Muscle of leg (tissue), 11 donors: ENCODE data around the gene ASPDH. TPM values are rescaled to one million over a fixed set of nuclear protein-coding genes. Genes with fewer than 3 reads are reported as not detected.

Source experiments
- DNase-seq: peaks from one replicate; pipeline ENCODE4 v3.0.0; 2013
- H3K27ac ChIP-seq: one replicate; pipeline ENCODE4 v1.5.1; 2013; ENCODE audit warnings: mild to moderate bottlenecking, low read length, control low read depth
- H3K27me3 ChIP-seq: one replicate; pipeline ENCODE4 v1.6.1; 2013; ENCODE audit warnings: low read length; ENCODE audit not compliant: control insufficient read depth, insufficient read depth
- H3K36me3 ChIP-seq: one replicate; pipeline ENCODE4 v1.6.1; 2013; ENCODE audit warnings: low read length; ENCODE audit not compliant: control insufficient read depth, insufficient read depth
- H3K4me1 ChIP-seq: one replicate; pipeline ENCODE4 v1.6.1; 2013; ENCODE audit warnings: low read length; ENCODE audit not compliant: control insufficient read depth, insufficient read depth
- H3K4me3 ChIP-seq: one replicate; pipeline ENCODE4 v1.5.1; 2013; ENCODE audit warnings: low read length, control low read depth
- H3K9me3 ChIP-seq: replicated peaks from 2 replicates; pipeline ENCODE4 v1.6.1; 2013; ENCODE audit warnings: low read depth, low read length; ENCODE audit not compliant: control insufficient read depth
- WGBS: methylation state at CpG from one replicate; pipeline ENCODE4 v1.1.5; 2013; ENCODE audit warnings: missing lambda C conversion rate; ENCODE audit not compliant: insufficient coverage; 5-methylcytosine and 5-hydroxymethylcytosine counted together
- polyA plus RNA-seq, 8 donors: library from polyadenylated mRNA; unstranded; fragments of 120-200 nt; gene quantifications; one replicate each; pipeline versions ENCODE4 v1.2.1 to v1.2.3, GENCODE V29; 2013; ENCODE audit warnings: inconsistent platforms in 1 of 8, low replicate concordance in 1 of 8; ENCODE audit not compliant: insufficient read length in 8 of 8, insufficient read depth in 1 of 8
- total RNA-seq: library from RNA; stranded (reverse); fragments of 120-200 nt; gene quantifications from one replicate; pipeline ENCODE4 v1.2.4, GENCODE V29; 2013

Gene ASPDH
- total and polyA plus RNA-seq, 9 donors: 0.27 to 1.2 (median 0.64) TPM; not detected in 1

DNA sequence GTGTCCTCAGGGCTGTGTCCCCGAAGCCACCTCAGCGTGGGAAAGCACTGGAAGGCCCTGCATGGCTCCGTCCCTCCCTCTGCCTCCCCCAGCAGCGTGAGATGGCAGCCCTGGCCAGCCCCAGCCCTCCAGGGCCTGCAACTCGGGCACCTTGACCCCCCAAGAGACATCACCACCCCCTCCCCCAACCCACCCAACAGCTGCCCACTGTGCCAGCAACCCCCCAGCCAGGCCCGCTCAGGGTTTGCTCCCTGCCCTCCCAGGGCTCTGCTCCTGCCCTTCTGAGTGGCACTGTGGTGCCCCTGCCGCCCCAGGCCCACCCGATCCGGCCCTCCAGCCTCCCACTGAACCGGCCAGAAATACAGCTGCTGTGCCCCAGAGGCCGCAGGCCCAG, 1.5 kb upstream of the ASPDH start:
- H3K27ac ChIP-seq: no peak overlapping the region
- peaks cover 4% of the 10 kb centered on the region for H3K36me3 ChIP-seq
- H3K27me3 ChIP-seq: peaks cover 2% of the 10 kb centered on the region
- 56% methylated on average over 6 of the region's 11 CpGs for WGBS
- DNase-seq: no peak
- H3K9me3 ChIP-seq: no peaks in the 10 kb centered on the region
- H3K4me3 ChIP-seq: no peak overlapping the region
- H3K4me1 ChIP-seq: peaks cover 15% of the 10 kb centered on the region

DNA sequence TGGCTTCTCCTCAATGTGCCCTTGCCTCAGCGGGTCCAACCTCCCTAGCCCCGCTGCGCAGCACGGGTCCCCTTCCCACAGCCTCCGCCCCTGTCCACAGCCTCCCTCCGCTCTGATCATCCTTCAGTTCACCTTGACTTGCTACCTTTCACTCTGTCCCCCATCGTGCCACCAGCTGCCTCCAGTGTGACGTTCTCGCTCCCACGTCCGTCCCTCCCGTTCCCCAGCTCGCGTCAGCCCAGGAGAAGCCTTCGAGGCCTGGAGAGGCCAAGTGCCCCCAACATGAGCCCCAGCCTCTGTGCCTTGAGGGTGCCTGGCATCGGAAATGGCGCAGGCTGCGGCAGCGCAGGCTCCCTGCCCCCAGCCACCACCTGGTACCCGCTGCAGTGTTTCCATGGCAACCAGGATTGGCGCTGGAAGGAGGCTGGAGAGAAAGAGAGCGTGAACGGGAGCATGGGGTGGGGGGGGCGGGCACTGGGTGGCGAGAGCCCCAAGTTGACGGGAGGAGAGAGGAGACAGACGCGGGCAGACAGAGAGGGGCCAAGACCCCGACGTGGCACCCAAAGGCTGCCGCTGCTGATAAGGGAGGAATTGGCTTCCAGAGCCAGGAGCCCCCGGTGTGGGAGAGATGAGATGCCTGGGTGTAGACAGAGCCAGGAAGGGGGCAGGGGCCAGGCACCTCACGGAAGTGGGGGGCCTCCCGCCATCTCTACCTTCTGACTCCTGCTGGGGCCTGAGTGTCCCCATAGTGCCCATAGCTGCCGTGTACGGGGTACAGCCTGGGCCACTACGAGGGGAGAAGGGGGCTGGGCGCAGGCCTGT, 844 bp upstream of the ASPDH start:
- Histone ChIP-seq H3K36me3 (peaks cover 4% of the 10 kb centered on the region), H3K9me3 (no peaks in the 10 kb centered on the region), H3K27me3 (peaks cover 2% of the 10 kb centered on the region), H3K4me3 (no peak overlapping the region), H3K27ac (no peak overlapping the region), H3K4me1 (peaks cover 19% of the 10 kb centered on the region)
- DNase-seq: no peak
- WGBS: 52% methylated on average over 31 of the region's 38 CpGs

DNA sequence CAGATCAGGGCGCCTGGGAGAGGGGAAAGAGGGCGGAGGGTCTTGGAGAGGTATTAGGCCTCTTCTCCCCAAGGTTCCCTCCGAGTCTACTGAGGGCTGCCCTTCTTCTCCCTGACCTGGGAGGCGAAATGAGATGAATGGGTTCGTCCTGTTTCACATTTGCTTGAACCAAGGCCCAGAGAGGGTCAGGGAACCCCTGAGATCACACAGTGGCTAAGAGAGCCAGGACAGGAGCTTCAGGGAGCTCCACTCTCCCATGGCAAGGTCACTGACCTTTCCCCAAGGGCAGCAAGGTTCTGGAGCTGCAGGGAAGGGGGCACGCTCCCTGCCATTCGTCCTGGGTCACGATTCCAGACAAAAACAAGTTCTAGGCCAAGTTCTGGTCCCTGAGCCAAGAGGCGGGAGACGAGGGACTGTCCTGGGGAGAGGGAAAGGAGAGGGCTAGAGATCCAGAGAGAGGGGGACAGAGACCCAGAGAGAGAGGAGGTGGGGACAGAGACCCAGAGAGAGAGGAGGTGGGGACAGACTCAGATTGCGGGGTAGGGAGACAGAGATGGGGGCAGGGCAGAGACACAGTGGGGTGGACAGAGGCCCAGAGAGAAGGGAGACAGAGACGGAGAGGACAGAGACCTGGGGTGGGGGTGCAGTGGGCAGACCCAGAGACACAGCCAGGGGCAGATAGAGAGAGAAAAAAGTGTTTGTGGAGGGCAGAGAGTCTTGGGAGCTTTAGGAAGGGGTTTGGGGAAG, 541 bp downstream of the ASPDH start:
- H3K4me1 ChIP-seq: peaks cover 31% of the 10 kb centered on the region
- H3K27me3 ChIP-seq: no peaks in the 10 kb centered on the region
- DNase-seq: peak; percentile 29
- 49% methylated on average over 8 of the region's 12 CpGs for WGBS
- no peaks in the 10 kb centered on the region for H3K9me3 ChIP-seq
- no peak overlapping the region for H3K4me3 ChIP-seq
- no peak overlapping the region for H3K27ac ChIP-seq
- no peaks in the 10 kb centered on the region for H3K36me3 ChIP-seq

DNA sequence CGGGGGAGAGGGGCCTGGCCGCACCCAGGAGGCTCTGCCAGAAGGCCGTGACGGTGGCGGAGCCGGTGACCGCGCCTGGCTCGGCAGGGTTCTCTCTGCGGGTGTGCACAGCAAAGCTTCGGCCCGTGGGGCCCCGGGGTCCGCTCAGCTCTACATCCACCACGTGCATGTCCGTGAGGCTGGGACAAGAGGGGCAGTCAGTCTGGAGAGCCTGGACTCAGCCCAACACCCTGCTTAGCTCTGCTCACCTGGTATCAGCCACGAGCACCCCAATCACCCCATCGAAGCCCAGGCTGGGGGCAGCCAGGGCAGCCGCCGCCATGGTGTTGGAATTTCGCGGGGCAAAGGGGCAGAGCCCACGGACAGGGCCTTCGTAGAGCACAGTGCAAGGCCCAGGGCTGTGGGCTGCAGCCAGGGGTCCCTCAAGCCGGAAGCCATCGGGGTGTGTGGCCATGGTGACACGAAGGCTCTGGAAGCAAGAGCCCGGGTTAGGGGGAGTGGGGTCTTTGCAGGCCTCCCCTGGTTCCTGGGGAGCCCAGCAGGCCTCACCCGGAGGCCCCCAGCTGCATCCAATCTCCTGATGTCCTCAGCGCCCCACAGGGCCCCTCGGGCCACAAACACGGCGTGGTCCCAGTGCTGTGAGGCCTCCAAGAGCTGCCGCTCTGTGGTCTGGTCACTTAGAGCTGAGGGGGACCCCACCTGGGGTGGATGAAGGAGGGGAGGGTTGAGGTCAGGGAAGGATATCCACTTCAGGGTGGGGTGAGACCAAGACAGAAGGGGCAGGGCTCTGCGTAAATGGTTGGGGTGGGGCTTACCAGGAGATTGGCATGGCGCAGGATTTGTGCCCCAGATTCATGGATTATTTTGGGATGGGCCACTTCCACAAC, 1.4 kb downstream of the ASPDH start:
- H3K27ac ChIP-seq: peak overlapping the region; percentile 97
- 84% methylated on average over 33 of the region's 36 CpGs for WGBS

DNA sequence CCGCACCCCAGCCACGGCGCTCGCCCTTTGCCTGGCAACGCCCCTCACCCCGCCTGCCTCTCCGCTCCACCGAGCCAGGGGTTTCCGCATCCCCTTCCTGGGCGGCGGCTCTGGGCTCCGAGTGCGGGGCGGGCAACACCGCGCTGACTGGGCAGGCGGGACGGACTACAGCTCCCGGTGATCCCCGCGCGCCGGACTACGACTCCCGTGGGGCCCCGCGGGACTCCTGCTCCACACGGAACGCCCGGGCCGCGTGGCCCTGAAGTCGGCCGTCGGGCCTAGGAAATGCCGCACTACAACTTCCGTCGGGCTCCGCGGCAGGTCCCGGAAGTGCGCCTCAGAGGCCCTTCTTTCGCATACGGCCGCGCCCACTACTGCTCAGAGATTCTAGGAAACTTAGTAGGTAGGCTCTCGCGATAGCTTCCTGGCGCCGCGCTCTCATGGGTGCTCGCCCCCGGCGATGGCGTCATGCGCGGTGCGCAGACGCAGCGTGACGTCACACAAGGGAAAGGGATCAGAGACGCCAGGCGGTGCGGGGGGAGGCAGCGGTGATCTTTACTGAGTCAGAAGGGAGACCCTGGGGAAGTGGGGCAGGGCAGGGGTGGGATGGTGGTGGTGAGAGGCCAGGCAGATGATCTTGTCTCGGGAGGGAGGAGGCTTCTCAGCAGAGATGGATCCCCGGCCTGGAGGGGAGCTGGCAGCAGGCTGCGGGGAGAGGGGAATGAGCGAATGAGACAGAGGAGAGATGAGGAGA, 2.5 kb downstream of the ASPDH start, which contains the start of gene JOSD2:
JOSD2 (minus strand) TSS at position 123 of the 754 bp plus-strand sequence. CDS start 760 bp downstream, outside the sequence.
- WGBS: under 1% methylated on average over 69 of the region's 69 CpGs
- H3K27me3 ChIP-seq: no peaks in the 10 kb centered on the region
- H3K36me3 ChIP-seq: no peaks in the 10 kb centered on the region
- peak; percentile 100 for DNase-seq
- peak within 1 kb of the TSS; percentile 97 for H3K27ac ChIP-seq
- no peaks in the 10 kb centered on the region for H3K9me3 ChIP-seq
- H3K4me1 ChIP-seq: peaks cover 38% of the 10 kb centered on the region
- peak within 1 kb of the TSS; percentile 71 for H3K4me3 ChIP-seq

More for the DNA sequence above, 1.4 kb downstream of the ASPDH start:
- DNase-seq: peak; percentile 36
- no peaks in the 10 kb centered on the region for H3K27me3 ChIP-seq
- peak overlapping the region; percentile 71 for H3K4me3 ChIP-seq
- H3K36me3 ChIP-seq: no peaks in the 10 kb centered on the region
- H3K9me3 ChIP-seq: no peaks in the 10 kb centered on the region
- H3K4me1 ChIP-seq: peaks cover 38% of the 10 kb centered on the region

DNA sequence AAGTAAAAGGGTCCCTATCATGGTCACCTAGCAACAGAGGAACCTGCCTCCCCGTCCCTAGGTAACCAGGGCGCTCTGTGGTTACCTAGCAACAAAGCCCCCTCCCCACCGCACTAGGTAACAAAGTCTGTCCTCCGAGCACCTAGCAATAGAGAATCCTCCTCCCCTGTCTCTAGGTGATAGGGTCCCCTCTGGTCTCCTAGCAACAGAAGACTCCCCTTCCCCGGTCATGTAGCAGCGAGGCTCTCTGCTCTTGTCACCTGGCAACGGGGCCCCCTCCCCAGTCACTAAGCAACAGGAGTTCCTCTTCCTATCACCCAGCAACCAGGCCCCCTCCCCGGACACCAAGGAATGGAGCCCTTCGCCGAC, 3.0 kb downstream of the ASPDH start:
- H3K36me3 ChIP-seq: no peaks in the 10 kb centered on the region
- no peaks in the 10 kb centered on the region for H3K27me3 ChIP-seq
- peak overlapping the region; percentile 71 for H3K4me3 ChIP-seq
- 0% methylated on average over 10 of the region's 10 CpGs for WGBS
- no peaks in the 10 kb centered on the region for H3K9me3 ChIP-seq
- H3K4me1 ChIP-seq: peaks cover 39% of the 10 kb centered on the region
- peak overlapping the region; percentile 97 for H3K27ac ChIP-seq
- no peak for DNase-seq

DNA sequence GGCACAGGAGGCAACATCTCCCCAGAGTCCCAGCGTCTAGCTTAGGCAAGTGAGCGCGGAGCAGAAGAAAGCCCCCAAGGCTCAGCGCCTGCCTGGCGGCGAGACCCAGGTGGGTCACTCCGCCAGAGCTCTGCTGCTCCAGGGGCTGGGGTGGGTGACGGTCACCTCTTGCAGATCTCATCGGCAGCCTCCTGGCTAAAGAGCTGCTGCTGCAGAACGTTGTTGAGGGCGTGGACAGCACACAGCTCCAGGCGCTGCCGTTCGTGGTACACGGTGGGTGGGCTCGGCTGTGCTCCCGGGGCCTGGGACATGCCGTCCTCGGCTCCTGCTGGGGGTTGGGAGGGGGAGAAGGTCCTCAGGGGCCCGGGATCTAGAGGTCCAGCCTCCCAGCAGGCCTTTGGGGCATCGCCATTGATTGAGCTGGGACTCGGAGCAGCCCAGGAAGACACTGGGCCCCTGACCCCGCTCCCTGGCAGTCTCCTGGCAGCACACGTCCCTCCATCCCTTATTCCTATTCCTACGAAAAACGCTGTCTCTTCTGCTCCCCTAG, 3.5 kb downstream of the ASPDH start:
- DNase-seq: peak; percentile 49
- Histone ChIP-seq H3K9me3 (no peaks in the 10 kb centered on the region), H3K27ac (peak overlapping the region; percentile 97), H3K27me3 (no peaks in the 10 kb centered on the region), H3K4me3 (peak overlapping the region; percentile 71), H3K4me1 (peaks cover 40% of the 10 kb centered on the region), H3K36me3 (no peaks in the 10 kb centered on the region)
- WGBS: 37% methylated on average over 21 of the region's 26 CpGs

DNA sequence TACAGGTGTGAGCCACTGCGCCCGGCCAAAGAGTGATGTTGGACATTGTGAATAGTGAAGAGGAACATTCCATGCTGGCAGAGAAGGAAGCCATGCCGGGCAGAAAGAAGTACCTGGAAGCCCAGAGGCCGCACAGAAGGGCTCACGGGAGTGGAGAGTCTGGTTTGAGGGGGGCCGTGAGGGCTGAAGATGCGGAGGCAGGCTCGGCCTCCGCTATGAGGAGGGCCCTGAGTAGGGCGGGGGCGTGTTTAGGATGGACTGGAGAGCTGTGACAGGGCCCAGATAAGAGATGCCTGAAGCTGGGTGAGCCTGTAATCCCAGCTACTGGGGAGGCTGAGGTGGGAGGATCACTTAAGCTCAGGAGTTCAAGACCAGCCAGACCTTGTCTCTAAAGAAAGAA, 4.3 kb downstream of the ASPDH start:
- 78% methylated on average over 11 of the region's 11 CpGs for WGBS
- Histone ChIP-seq H3K4me3 (no peak overlapping the region), H3K27ac (no peak overlapping the region), H3K27me3 (no peaks in the 10 kb centered on the region), H3K4me1 (peaks cover 40% of the 10 kb centered on the region), H3K9me3 (no peaks in the 10 kb centered on the region), H3K36me3 (no peaks in the 10 kb centered on the region)
- DNase-seq: no peak

DNA sequence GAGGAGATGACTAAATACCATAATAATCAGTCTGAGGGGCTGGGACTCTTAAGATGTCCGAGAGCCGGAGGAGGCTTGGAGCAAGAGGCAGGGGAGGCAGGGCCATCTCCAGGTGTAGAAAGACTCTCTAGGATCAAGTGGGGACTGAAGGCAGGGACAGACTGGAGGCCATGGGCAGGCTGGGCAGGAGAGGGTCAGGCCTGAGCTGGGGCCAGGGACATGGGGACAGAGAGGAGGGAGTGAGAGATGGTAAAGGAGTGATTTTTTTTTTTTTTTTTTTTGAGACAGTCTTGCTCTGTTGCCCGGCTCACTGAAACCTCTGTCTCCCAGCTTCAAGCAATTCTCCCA, 4.9 kb downstream of the ASPDH start:
- Histone ChIP-seq H3K4me1 (peaks cover 40% of the 10 kb centered on the region), H3K9me3 (no peaks in the 10 kb centered on the region), H3K27me3 (no peaks in the 10 kb centered on the region), H3K27ac (peak overlapping the region; percentile 80), H3K36me3 (no peaks in the 10 kb centered on the region), H3K4me3 (no peak overlapping the region)
- no peak for DNase-seq
- WGBS: 88% methylated on average over 2 of the region's 3 CpGs
